GM21576 (cell line): ENCODE data around the gene FSHB.
"Not testable (repeated sequence)": the region's sequence is repeated elsewhere in the genome, so short reads cannot be mapped to it uniquely, and the experiment has no call there.

Source experiments
- ATAC-seq: cut with Tn5 transposase; IDR thresholded peaks from one replicate; pipeline ENCODE4 v1.9.1; 2021; ENCODE audit warnings: mild to moderate bottlenecking, moderate library complexity; ENCODE audit not compliant: unreplicated experiment

FSHB gene

DNA sequence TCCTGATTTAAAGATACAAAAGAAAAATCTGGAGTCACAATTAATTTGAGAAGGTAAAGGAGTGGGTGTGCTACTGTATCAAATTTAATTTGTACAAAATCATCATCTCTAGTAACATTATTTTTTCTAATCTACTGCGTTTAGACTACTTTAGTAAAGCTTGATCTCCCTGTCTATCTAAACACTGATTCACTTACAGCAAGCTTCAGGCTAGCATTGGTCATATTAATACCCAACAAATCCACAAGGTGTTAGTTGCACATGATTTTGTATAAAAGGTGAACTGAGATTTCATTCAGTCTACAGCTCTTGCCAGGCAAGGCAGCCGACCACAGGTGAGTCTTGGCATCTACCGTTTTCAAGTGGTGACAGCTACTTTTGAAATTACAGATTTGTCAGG is at the start of gene FSHB:
FSHB (plus strand) TSS at position 301 of the 400 bp plus-strand sequence. CDS start 889 bp downstream, outside the sequence.
- ATAC-seq: no peak

- no peak for ATAC-seq
Measured at GRCh38 chr11:30186748-30187147, 44.1 kb upstream of the FSHB start.

DNA sequence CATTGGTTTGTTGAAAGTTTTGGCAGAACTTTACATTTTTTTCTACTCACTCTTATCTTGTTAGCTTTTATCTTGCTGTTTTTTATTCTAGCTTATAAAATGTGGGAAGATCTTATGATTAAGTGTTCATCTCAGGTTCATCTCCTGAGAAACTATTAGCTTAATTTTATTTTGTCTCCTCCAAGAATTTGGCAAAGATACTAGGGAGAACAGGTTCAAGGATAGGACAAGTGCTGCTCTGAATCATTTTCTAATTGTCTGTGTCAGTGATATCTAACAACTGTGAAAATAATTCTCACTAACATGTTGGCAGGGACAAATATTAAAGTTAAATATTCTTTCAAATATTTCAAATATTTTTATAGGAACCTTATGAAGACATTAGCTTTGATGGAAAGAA is 38.2 kb upstream of the FSHB start:
- no peak for ATAC-seq

- peak; percentile 94 for ATAC-seq
Measured at GRCh38 chr11:30196400-30197206, 34.2 kb upstream of the FSHB start.

- ATAC-seq: no peak
Measured at GRCh38 chr11:30197869-30198268, 32.9 kb upstream of the FSHB start.

GRCh38 chr11:30202989-30203388 is 27.8 kb upstream of the FSHB start:
- not testable (repeated sequence) for ATAC-seq

DNA sequence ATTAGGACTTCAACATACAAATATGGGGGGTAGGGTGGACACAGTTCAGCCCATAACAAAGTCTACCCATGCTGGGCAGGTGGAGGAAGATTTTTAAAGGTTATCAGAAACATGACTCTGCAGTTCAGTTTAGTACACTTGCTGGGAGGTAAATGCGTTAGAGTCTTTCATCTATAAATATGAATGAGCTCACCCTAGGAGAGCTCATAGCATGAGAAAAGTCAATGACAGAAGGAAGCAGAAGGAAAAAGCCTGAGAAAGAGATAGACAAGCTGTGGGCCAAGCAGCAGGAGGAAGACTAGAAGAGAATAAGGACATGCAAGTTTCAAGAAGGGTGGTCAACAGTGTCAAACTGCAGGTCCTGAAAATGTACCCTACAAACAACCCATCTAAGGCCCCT is 27.0 kb upstream of the FSHB start:
- ATAC-seq: no peak

GRCh38 chr11:30206249-30206996 is 24.4 kb upstream of the FSHB start:
- peak; percentile 90 for ATAC-seq

- ATAC-seq: no peak
Measured at GRCh38 chr11:30210357-30210756, 20.5 kb upstream of the FSHB start.

DNA sequence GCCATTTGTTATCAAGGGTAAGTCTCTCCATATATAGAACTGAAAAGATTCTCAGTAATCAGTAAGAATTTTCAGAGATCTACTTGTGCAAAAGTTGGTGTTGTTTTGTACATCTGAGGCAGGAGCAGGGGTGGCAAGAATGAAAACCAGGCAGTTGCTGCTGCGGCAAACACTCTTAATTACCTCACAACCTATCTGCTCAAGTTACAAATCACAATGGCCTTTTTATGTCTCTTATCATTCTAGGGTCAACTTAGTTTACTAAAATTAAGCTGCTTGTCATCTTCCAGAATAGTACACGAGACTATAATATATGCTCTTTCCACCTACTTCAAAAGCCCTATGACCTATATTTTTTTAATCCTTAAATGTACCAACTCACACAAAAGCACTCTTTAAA is 14.3 kb upstream of the FSHB start:
- no peak for ATAC-seq

DNA sequence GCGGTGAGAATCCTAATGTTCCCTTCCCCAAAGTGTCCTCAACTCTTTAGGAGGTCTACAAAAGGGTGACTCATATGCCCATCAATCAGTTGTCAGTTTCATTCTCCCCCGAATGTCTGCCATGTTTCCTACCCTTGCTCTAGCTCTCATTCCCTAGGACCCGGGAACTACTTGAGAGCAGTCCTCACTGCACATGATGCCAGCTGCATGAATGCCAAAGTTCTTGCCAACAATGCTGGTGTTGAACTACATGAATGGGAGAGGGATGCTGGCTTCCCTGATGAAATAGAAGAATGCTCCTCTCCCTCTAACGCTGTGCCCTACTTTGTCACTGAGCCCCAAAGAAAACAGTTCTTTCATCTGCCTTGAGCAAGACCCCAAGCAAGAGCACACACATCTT is 12.5 kb upstream of the FSHB start:
- ATAC-seq: no peak

DNA sequence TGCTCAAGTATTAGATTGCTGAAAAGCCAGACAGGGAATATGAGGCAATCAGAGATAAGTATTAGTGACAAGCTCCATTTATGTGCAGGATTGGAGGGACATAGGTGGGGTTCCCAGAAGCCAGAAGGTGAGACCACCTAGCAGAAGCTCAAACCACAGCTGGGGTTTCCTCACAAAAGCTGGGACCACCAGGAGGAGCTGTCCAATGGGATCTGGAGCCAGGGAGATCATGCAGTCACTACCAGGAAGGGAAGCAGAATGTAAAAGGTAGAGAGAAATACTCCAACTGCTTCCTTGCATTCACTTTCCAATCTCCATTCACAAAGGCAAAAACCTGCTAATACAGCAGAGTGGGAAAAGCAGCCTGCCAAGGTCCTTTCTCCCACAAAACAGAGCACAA is 5.2 kb upstream of the FSHB start:
- no peak for ATAC-seq

DNA sequence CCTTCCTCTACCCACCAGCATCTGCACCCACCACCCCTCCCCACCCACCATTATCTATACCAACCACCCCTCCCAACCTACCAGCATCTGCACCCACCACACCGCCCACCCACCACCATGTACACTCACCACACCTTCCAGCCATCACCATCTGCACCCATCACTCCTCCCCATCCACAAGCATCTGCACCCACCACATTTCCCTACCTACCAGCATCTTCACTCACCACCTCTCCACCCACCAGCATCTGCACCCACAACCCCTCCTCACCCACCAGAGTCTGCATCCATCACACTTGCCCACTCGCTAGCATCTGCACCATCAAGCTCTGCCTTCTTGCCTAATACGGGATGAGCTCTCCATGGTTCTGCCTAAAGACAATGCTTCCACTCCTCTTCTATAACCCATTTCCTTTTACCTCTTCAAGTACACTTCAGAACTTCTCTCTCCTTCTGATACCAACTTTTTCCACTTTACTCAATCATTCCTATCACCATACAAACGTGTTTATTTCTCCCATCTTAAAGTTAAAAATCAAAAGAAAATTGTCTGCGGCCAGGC is 2.4 kb upstream of the FSHB start:
- no peak for ATAC-seq

DNA sequence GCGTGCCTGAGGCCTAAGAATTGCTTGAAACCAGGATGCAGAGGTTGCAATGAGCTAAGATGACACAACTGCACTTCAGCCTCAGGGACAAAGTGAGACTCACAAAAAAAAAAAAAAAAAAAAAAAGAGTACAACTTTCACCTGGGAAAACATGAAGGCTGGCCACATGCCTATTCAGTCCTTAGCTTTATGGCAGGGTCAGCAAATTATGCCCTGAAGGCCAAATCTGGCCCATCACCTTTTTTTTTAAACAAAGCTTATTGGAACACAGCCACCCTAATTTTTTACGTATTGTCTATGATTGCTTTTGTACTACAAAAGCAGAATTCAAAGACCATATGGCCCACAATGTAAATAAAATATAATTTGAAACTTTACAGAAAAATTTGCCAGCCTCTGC is 8.2 kb downstream of the FSHB start:
- ATAC-seq: no peak

DNA sequence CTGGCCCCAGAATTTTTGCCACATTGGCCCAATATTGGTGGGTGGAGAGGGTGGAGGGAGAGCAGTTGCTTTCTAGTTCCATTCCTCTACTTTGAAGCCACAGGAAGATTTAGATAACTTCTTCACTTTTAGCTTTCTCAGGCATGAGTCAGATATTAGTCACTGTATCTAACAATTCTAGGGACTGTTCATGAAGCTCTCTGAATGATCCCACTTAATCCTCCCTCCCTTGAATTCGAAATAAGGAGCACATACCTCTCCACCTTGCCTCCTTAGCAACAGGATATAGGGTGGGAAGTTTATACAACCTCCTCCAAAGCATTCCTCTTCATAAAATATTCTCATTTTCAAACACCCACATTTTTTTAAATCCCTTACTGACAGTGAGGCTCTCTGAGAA is 13.5 kb downstream of the FSHB start:
- ATAC-seq: no peak

DNA sequence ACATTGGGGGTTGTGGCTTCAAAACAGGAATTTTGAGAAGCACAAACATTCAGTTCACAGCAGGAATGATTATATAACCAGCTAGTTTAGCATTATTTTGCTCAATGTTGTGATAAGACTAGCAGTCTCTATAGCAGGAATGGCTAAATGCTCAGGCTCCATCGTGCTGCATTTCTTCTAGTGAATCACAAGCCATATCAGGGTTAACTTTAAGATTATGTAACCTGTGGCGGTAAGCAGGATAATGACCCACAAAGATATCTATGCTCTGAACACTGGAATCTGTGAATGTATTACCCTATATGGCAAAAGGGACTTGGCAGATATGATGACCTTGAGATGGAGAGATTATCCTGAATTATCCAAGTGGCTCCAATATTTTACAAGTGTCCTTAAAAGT is 14.8 kb downstream of the FSHB start:
- ATAC-seq: no peak

DNA sequence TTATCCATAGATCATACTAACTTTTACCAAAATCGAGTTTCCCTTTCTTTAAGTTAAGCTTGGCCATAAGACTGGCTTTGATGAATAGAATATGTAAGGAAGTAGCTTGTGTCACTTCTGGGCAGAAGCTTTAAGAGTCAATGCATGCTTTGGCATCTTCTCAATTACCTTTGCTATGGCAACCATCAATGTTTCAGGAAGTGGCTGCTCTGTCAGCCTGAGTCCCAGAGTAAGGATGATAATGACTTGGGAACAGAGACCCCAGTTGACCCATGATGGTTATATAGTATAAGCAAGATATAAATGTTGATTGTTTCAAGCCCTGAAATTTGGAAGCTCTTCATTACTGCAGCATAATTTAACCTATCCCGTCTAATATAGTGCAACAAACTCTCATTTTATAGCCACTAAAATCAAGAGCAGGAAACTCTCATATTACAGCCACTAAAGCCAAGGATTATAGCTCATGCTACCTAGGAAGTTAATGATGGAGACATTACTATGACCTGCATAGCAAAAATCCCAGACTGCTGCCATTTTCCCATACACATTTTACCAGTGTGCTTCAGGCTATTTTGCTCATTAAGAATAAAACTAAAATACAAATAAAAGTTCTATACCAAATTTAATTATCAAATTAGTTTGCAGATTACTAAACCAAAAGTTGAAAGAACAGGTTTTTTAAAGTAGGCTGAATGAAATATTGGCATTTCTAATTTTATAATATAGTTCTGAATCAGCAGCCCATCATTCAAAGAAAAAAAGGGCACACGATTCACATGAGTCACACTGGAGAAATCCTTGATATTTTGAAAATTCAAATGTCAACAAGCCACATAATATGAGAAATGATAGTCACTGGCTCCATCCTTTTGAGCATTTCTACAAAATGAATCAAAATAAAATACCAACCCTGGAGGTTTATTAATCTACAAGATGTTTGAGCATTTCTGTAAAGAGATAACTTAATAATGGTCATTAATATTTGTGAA is 23.8 kb downstream of the FSHB start:
- ATAC-seq: no peak

GRCh38 chr11:30255637-30256036 is 24.8 kb downstream of the FSHB start:
- ATAC-seq: no peak

- no peak for ATAC-seq
Measured at GRCh38 chr11:30257058-30257457, 26.2 kb downstream of the FSHB start.

- no peak for ATAC-seq
Measured at GRCh38 chr11:30258679-30259078, 27.9 kb downstream of the FSHB start.

GRCh38 chr11:30260813-30261212 is 30.0 kb downstream of the FSHB start:
- ATAC-seq: peak; percentile 58
